HEK293 (cell line): Measurements from ENCODE around the gene ALOX5.

Experiments
- CTCF ChIP-seq: fragments of 450-650 bp; formaldehyde crosslinking; IDR thresholded peaks from 2 replicates; pipeline ENCODE4 v1.5.1; 2016; ENCODE audit warnings: missing biosample characterization, missing genetic modification characterization
- ZNF274 ChIP-seq, 2 experiments: fragments of 200-500 bp in 1 of 2; fragments of 450-650 bp in 1 of 2; sonication (Bioruptor generic) in 1 of 2; formaldehyde crosslinking in 1 of 2; IDR thresholded peaks; 2 replicates each; pipeline versions ENCODE4 v1.5.1 to v1.6.1; 2014 to 2016; ENCODE audit warnings: borderline replicate concordance in 1 of 2, inconsistent platforms in 1 of 2, low read length in 1 of 2, missing biosample characterization in 1 of 2, missing genetic modification characterization in 1 of 2
- ZNF510 ChIP-seq: fragments of 450-650 bp; formaldehyde crosslinking; IDR thresholded peaks from 2 replicates; pipeline ENCODE4 v1.5.1; 2018; ENCODE audit warnings: mild to moderate bottlenecking, missing genetic modification characterization, missing biosample characterization; ENCODE audit not compliant: insufficient replicate concordance
- ZNF596 ChIP-seq: fragments of 450-650 bp; IDR thresholded peaks from 2 replicates; pipeline ENCODE4 v1.5.0; 2018; ENCODE audit warnings: missing biosample characterization, mild to moderate bottlenecking, missing genetic modification characterization, moderate library complexity

DNA sequence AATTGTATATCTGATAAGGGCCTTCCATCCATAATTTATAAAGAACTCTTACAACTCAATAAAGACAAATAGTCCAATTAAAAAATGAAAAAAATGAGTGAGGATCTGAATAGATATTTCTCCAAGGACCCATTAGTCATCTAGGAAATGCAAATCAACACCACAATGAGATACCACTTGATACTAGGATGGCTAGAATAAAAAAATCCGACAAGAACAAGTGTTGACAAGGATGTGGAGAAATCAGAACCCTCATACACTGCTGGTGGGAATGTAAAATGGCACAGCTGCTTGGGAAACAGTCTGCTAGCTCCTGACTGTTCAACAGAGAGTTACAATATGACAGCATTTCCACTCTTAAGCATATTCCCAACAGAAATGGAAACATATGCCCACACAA lies 24.6 kb downstream of the ALOX5 start:
- no peak for TF ChIP-seq CTCF
- TF ChIP-seq ZNF274 (IDR thresholded peaks at IDR 0.05; ENCODE audit: low read length), result no peak
- no peak for TF ChIP-seq ZNF274 (tag by site-specific recombination; IDR thresholded peaks at IDR 0.05; ENCODE audit: borderline replicate concordance)
- TF ChIP-seq ZNF596 (tag by site-specific recombination), result no peak
- no peak for TF ChIP-seq ZNF510
